ENCODE data around the gene PPARA. TPM values are rescaled to one million over a fixed set of nuclear protein-coding genes. Genes with fewer than 3 reads are reported as not detected.

The PPARA gene
- total and polyA plus RNA-seq, 2 donors (not counting 3 experiments of a cell fraction or from before 2014, with no cell fraction given), result 3.1 to 10.7 TPM

DNA sequence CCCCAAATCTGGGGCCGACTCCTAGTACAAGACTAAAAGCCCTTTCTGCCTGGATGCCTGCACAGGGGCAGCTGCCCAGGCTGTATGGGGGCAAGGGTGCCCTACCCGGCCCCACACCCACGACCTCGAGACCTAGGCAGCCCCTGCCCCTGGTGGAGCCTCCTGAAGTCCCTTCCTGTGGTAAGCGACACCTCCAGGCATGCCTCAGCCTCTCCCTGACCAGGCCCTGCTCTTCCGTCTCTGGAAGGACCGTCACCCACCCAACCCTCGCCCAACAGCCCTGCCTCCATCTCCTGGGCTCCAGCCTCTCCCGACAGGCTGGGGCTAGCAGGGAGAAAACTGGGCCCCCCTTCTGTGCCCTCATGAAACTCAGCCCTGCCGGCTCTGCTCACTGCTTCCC is 22.8 kb upstream of the PPARA start:
- no peaks in the 10 kb centered on the region for H3K79me2 ChIP-seq (ENCODE audit: control insufficient read depth, insufficient read depth, low read length)
- no peaks in the 10 kb centered on the region for H3K4me1 ChIP-seq (ENCODE audit: control insufficient read depth, extremely low read depth, insufficient read depth, low read length)
- H3K36me3 ChIP-seq (ENCODE audit: control insufficient read depth in 2 of 2, extremely low read depth in 1 of 2, insufficient read depth in 2 of 2, low read length in 2 of 2), result no peaks in the 10 kb centered on the region
- H3K9me1 ChIP-seq (replicated peaks; ENCODE audit: control insufficient read depth, extremely low read depth, insufficient read depth, low read length), result no peaks in the 10 kb centered on the region
- ChIA-PET CTCF (interaction anchor here (0.8 kb wide), 1 partner anchor 122 kb away, joined by 3 read pairs; no protein-coding TSS in a partner anchor), POLR2A (no interaction called here)
- no peak overlapping the region for H3K4me2 ChIP-seq (ENCODE audit: insufficient read depth, low read length)
- H4K20me1 ChIP-seq (replicated peaks; ENCODE audit: control insufficient read depth, extremely low read depth, insufficient read depth, low read length), result no peaks in the 10 kb centered on the region
- no peaks in the 10 kb centered on the region for H3K9me3 ChIP-seq (replicated peaks; ENCODE audit: control insufficient read depth, insufficient read depth, low read length)
- dilution Hi-C loops (cut with MboI; ENCODE audit: extremely low pct_ligation_motif_present, low sequenced_read_pairs) (no loop called here), intact Hi-C loops (cut with micrococcal nuclease) (no loop called here)
- no peak overlapping the region for H3K4me3 ChIP-seq (replicated peaks in 1 of 3; ENCODE audit: insufficient read depth in 1 of 3, low read depth in 1 of 3, low read length in 3 of 3)
- FAIRE-seq (no peak), DNase-seq (ENCODE audit: low read depth, low spot score) (no peak)
- H3K9ac ChIP-seq (replicated peaks; ENCODE audit: extremely low read depth, insufficient read depth, low read length), result no peak overlapping the region
- H3K27ac ChIP-seq (ENCODE audit: insufficient read depth, low read depth, low read length), result no peak overlapping the region
- no TSS peak for BruUV-seq (replicated peaks)
- H3K27me3 ChIP-seq (ENCODE audit: control insufficient read depth in 2 of 2, insufficient read depth in 2 of 2, low read length in 2 of 2), result no peaks in the 10 kb centered on the region
- TF ChIP-seq MYC (IDR thresholded peaks at IDR 0.05; ENCODE audit: low read depth, low read length), result no peak
- TF ChIP-seq EZH2 (IDR thresholded peaks at IDR 0.05; ENCODE audit: borderline replicate concordance, low read depth, low read length, severe bottlenecking), result no peak
- TF ChIP-seq POLR2A (IDR thresholded peaks at IDR 0.05; ENCODE audit: low read depth, low read length), result no peak
- TF ChIP-seq, protein P1, sequence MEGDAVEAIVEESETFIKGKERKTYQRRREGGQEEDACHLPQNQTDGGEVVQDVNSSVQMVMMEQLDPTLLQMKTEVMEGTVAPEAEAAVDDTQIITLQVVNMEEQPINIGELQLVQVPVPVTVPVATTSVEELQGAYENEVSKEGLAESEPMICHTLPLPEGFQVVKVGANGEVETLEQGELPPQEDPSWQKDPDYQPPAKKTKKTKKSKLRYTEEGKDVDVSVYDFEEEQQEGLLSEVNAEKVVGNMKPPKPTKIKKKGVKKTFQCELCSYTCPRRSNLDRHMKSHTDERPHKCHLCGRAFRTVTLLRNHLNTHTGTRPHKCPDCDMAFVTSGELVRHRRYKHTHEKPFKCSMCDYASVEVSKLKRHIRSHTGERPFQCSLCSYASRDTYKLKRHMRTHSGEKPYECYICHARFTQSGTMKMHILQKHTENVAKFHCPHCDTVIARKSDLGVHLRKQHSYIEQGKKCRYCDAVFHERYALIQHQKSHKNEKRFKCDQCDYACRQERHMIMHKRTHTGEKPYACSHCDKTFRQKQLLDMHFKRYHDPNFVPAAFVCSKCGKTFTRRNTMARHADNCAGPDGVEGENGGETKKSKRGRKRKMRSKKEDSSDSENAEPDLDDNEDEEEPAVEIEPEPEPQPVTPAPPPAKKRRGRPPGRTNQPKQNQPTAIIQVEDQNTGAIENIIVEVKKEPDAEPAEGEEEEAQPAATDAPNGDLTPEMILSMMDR (IDR thresholded peaks at IDR 0.05; ENCODE audit: extremely low read depth in 1 of 2, insufficient read depth in 1 of 2, low read depth in 1 of 2, low read length in 2 of 2), result no peak
- no peak for TF ChIP-seq POLR2AphosphoS5 (IDR thresholded peaks at IDR 0.05; ENCODE audit: insufficient read depth, low read depth, low read length)
- no peak overlapping the region for H2AFZ ChIP-seq (ENCODE audit: low read depth, low read length)

DNA sequence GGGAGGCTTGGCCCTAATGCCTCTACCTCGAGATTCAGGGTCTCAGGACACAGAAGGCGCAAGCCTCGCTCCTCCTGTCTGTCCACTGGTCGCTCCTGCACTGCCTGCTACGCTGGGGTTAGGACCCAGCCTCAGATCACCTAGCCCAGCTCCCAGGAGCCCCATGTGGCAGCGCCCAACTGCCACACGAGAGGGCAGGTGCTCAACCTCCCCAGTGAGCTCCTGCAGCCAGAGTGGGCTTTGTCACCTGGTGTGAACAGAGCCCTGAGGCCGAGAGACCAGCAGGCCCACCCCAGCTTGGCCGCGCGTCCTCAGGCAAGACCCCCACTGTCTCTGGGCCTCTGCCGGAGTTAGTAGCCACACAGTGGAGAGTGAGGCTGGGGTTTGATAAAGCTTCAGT is 21.7 kb upstream of the PPARA start:
- FAIRE-seq (no peak), DNase-seq (ENCODE audit: low read depth, low spot score) (no peak)
- Histone ChIP-seq H3K4me3 (replicated peaks in 1 of 3; ENCODE audit: insufficient read depth in 1 of 3, low read depth in 1 of 3, low read length in 3 of 3) (no peak overlapping the region), H3K9ac (replicated peaks; ENCODE audit: extremely low read depth, insufficient read depth, low read length) (no peak overlapping the region), H3K27ac (ENCODE audit: insufficient read depth, low read depth, low read length) (no peak overlapping the region), H2AFZ (ENCODE audit: low read depth, low read length) (no peak overlapping the region), H3K9me1 (replicated peaks; ENCODE audit: control insufficient read depth, extremely low read depth, insufficient read depth, low read length) (no peaks in the 10 kb centered on the region), H3K4me1 (ENCODE audit: control insufficient read depth, extremely low read depth, insufficient read depth, low read length) (no peaks in the 10 kb centered on the region), H3K27me3 (ENCODE audit: control insufficient read depth in 2 of 2, insufficient read depth in 2 of 2, low read length in 2 of 2) (no peaks in the 10 kb centered on the region), H3K4me2 (ENCODE audit: insufficient read depth, low read length) (no peak overlapping the region), H4K20me1 (replicated peaks; ENCODE audit: control insufficient read depth, extremely low read depth, insufficient read depth, low read length) (no peaks in the 10 kb centered on the region), H3K36me3 (ENCODE audit: control insufficient read depth in 2 of 2, extremely low read depth in 1 of 2, insufficient read depth in 2 of 2, low read length in 2 of 2) (no peaks in the 10 kb centered on the region), H3K9me3 (replicated peaks; ENCODE audit: control insufficient read depth, insufficient read depth, low read length) (no peaks in the 10 kb centered on the region), H3K79me2 (ENCODE audit: control insufficient read depth, insufficient read depth, low read length) (no peaks in the 10 kb centered on the region)
- dilution Hi-C loops (cut with MboI; ENCODE audit: extremely low pct_ligation_motif_present, low sequenced_read_pairs), result no loop called here
- intact Hi-C loops (cut with micrococcal nuclease), result no loop called here
- TF ChIP-seq JUN (IDR thresholded peaks at IDR 0.05; ENCODE audit: borderline replicate concordance, insufficient read depth, insufficient read length, low read depth) (no peak), POLR2AphosphoS5 (IDR thresholded peaks at IDR 0.05; ENCODE audit: insufficient read depth, low read depth, low read length) (no peak)
- no TSS peak for BruUV-seq (replicated peaks)
- ChIA-PET POLR2A (no interaction called here), CTCF (no interaction called here)
